Omental fat pad (tissue), 4 donors: Measurements from ENCODE around the gene OR13C4. TPM values are rescaled to one million over a fixed set of nuclear protein-coding genes. Genes with fewer than 3 reads are reported as not detected.
"Not testable (repeated sequence)": the region's sequence is repeated elsewhere in the genome, so short reads cannot be mapped to it uniquely, and the experiment has no call there.

Source experiments
- ATAC-seq: fragments of 150-250 bp; one replicate; pipeline ENCODE4 v1.9.1; 2016; ENCODE audit warnings: mild to moderate bottlenecking, moderate library complexity; ENCODE audit not compliant: low FRiP score
- DNase-seq: peaks from one replicate; pipeline ENCODE4 v3.0.0-alpha.2; 2019; ENCODE audit warnings: low spot score
- total RNA-seq, 4 donors: library from RNA; depleted of rRNA; stranded (reverse); fragments of >200 nt; gene quantifications; one replicate each; pipeline ENCODE4 v1.1.0, GENCODE V29; 2016
- TF ChIP-seq, protein P1 (sequence below), 3 donors: fragments of 450-650 bp; IDR thresholded peaks; one replicate each; pipeline ENCODE4 v1.5.1; 2016 to 2017; ENCODE audit warnings: antibody characterized with exemption in 3 of 3, mild to moderate bottlenecking in 3 of 3, moderate library complexity in 2 of 3

The OR13C4 gene
- total RNA-seq, 4 donors from 2014 or later, result not detected

GRCh38 chr9:104553261-104553660, 26.3 kb upstream of the OR13C4 start:
- DNase-seq, result no peak
- ATAC-seq, result no peak
- TF ChIP-seq, protein P1, sequence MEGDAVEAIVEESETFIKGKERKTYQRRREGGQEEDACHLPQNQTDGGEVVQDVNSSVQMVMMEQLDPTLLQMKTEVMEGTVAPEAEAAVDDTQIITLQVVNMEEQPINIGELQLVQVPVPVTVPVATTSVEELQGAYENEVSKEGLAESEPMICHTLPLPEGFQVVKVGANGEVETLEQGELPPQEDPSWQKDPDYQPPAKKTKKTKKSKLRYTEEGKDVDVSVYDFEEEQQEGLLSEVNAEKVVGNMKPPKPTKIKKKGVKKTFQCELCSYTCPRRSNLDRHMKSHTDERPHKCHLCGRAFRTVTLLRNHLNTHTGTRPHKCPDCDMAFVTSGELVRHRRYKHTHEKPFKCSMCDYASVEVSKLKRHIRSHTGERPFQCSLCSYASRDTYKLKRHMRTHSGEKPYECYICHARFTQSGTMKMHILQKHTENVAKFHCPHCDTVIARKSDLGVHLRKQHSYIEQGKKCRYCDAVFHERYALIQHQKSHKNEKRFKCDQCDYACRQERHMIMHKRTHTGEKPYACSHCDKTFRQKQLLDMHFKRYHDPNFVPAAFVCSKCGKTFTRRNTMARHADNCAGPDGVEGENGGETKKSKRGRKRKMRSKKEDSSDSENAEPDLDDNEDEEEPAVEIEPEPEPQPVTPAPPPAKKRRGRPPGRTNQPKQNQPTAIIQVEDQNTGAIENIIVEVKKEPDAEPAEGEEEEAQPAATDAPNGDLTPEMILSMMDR (IDR thresholded peaks at IDR 0.05), result no peak

DNA sequence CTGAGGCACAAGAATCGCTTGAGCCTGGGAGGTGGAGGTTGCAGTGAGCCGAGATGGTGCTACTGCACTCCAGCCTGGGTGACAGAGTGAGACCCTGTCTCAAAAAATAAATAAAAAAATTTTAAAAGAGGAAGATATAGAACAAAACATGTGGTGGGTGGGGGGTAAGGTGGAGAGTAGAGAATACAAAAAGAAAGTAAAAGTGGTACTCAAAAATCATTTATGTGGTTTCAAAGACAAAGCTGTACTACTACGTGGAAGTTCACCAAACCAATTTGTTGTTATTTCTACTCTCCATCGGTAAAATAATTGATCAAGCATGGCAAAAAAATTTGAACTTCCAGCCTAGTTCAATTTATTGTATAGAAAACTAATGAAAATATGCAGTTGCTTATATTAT, 17.6 kb upstream of the OR13C4 start:
- TF ChIP-seq, protein P1 (IDR thresholded peaks at IDR 0.05), result no peak
- no peak for ATAC-seq

DNA sequence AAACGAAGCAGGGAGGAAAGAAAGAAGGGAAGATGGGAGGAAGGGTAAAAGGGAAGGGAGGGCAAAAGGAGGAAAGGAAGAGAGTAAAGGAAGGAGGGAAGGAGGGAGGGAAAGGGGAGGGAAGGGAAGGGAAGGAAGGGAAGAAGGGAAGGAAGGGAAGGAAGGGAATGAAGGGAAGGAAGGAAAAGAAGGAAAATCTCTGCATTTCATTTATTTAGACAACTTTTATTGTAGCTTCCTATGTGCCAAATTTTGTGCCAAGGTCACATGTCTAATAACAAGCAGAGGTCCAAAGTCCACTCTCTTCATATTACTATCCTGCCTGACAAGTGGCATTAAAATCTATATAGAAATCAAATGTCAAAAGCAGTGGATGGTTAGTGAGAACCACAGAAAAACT, 12.3 kb upstream of the OR13C4 start:
- TF ChIP-seq, protein P1 (IDR thresholded peaks at IDR 0.05), result no peak
- no peak for ATAC-seq
- DNase-seq, result no peak

More for the DNA sequence above, 17.6 kb upstream of the OR13C4 start:
- DNase-seq, result no peak

GRCh38 chr9:104536756-104537155, 9.7 kb upstream of the OR13C4 start, which contains the start of gene OR13C3:
TSS of gene OR13C3 (minus strand) at chr9:104536856. CDS start at chr9:104536723, 133 bp downstream.
- DNase-seq (no peak), ATAC-seq (no peak)
- TF ChIP-seq, protein P1 (IDR thresholded peaks at IDR 0.05), result no peak

DNA sequence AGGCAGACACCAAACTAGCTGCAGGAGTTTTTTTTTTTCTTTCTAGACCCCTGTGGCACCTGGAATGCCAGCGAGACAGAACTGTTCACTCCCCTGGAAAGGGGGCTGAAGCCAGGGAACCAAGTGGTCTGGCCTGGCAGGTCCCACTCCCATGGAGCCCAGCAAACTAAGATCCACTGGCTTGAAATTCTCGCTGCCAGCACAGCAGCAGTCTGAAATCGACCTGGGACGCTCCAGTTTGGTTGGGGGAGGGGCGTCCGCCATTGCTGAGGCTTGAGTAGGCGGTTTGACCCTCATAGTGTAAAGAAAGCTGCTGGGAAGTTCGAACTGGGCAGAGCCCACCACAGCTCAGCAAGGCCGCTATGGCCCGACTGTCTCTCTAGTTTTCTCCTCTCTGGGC, 6.8 kb downstream of the OR13C4 start:
- DNase-seq, ATAC-seq: not testable (repeated sequence)

GRCh38 chr9:104514901-104515300, 12.1 kb downstream of the OR13C4 start:
- no peak for DNase-seq
- TF ChIP-seq, protein P1 (IDR thresholded peaks at IDR 0.05), result no peak
- ATAC-seq, result no peak

DNA sequence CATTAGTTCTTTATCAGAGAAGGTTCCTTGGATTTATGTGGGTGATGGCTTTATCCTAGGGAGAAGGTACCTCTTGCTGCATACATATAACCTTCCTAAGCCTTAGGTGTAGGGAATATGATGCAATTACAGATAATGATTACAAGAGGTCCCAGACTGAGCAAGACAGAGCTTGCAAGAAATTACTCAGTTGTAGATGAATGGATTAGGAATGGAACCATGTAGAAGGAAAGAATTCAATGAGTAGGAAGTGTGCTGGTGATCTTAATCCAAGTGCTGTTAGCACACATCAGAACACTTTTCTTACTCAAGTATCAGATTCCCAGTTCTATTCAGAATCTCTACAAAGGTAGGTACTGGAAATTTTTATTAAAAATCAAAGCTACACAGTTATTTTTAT, 20.4 kb downstream of the OR13C4 start:
- DNase-seq (no peak), ATAC-seq (no peak)
- TF ChIP-seq, protein P1 (IDR thresholded peaks at IDR 0.05), result no peak

DNA sequence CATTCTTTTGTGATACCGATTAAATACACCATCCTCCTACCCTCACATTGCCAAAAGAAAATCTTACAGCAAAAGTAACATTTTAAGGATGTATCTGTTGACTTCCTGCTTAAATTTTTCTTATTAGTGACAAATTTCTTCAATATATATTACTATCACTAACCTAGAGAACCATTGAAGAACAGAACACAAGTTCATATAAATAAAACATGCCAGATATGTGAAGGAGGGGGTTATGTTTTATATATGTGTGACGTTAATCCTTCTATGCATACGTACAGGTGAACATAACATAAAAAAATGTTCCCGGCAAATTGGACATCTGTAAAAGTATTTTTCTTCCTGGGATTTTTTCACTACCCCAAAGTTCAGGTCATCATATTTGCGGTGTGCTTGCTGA, 23.0 kb downstream of the OR13C4 start, which contains the start of gene OR13F1:
TSS of gene OR13F1 (plus strand) at position 301 of the 400 bp plus-strand sequence. CDS start at position 301, 0 bp downstream.
- TF ChIP-seq, protein P1 (IDR thresholded peaks at IDR 0.05), result no peak
- no peak for DNase-seq
- ATAC-seq, result no peak
